Measurements from ENCODE around the gene DOCK10.

DOCK10 gene

DNA sequence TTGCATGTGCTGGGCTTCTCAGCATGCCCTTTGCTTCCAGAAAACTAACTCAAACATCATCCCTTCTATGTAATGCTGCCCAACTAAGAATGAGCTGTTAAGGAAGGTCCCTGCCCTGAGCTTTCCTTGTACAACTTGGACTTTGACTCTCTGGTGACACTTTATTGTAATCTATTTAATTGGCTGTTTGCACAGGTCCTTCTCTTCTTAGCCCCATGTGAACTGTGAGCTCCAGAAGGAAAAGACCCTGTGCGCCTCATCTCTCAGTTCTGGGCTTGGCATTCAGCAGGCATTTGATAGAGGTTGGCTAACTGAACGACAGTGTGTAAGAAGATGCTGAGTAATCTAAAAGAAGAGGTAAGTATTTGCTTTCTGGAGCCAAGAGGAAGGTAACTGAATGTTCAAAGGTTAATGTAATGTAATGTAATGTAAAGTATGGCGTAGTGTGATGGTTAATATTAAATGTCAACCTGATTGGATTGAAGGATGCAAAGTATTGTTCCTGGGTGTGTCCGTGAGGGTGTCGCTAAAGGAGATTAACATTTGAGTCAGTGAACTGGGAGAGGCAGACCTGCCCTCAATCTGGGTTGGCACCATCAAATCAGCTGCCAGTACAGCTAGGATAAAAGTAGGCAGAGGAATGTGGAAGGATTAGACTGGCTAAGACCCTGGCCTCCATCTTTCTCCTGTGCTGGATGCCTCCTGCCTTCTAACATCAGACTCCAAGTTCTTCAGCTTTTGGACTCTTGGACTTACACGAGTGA is 265.3 kb downstream of the DOCK10 start:
- DNase-seq (ENCODE audit: low read depth) = no peak

DNA sequence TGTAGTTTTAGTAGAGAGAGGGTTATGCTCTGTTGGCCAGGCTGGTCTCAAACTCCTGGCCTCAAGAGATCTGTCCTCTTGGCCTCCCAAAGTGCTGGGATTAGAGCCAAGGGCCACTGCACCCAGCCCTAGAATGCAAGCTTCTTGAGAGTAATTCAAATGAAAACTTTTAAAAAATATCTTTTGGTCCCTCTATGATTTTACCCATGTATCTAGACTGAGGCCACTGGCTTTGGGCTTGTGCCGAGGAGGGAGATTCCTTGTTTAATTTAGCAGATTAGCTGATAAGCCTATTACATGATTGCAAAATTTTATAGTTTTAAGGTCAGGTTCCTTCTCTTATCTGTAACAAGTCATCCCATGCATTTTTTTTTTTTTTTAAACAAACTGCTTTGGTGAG is 266.6 kb downstream of the DOCK10 start:
- DNase-seq (ENCODE audit: low read depth) = no peak

DNA sequence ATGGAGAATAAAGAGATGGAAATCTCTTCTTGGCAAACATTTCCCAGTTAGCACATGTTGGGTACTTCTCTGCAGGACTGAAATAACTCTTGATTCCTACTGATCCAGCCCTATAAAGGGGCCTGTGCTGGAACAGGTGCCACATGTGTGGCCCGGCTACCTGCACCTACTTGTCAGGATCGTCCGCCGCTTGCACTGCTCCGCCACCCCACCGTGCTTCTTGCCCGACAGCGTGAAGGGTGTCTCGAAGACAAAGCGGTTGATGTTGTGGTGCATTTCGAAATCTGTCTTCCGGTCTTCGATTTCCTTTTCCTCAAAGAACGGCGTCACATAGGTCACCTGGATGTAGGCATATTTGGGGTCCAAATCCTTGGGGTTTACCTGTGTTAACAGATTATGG is 267.5 kb downstream of the DOCK10 start:
- DNase-seq (ENCODE audit: low read depth) = no peak

DNA sequence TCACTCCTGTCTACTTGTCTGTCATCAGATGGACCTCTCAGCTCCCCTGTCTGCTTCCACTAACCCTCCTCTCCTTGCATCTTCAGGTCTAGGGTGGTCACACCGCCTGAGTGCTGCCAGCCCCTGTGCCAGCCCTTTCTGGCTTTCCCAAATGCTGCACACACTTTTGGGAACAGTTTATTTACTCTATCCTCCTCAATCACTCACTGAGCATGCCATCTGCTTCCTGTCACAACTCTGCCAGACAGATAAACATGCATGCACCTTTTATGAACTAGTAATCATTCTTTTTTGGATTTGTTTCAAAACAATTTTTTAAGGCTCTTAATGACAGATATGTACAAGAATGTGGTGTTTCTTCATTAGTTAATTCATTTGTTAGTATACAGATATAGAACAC is 269.8 kb downstream of the DOCK10 start:
- no peak for DNase-seq (ENCODE audit: low read depth)

DNA sequence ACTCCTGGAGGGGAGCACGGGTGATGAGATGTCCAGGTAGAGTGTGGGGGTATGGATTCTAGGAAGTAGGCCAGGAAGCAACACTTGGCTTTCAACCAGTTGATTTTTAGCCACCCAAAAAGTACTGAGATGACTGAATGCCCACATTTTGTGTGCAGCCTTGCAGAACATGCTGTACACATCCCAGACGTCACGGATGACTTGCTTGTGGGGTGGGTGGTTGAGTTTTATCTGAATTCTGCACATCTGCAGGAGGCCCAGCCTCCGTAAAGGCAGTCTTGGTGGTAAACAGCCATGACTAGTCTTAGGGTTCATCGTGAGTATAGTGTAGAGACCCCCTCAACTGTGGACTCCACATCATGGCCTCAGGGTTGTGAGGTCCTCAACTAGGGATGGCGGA is 272.8 kb downstream of the DOCK10 start:
- DNase-seq (ENCODE audit: low read depth) = no peak

DNA sequence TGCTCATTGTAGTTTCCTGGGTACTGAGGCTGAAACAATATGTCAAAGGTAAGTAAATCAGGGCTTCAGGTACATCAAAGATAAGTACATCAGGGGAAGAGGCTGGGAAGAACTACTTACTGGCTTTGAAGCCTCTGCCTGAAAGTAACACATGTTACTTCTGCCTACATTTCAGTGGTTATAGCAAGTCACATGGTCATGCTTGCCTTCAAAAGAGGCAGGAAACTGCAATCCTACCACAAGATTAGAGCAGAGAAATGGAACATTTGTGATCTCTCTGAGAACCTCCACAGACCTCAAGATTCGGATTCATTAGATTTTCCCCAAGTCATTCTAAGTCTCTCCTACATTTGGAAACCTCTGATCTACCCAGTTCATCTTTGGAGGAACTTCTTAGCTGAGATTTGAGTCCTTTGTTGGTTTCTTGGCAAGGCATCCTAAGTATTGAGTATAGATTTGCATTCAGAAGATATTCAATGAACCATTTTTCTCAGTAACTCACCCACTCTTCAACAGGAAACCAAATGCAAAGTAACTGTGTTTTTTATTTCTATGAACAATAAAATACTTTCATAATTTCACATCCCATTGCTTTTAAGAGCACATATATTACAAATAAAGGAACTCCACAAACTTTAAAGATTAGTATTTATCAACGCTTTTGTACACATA is 277.6 kb downstream of the DOCK10 start:
- DNase-seq (ENCODE audit: low read depth) = no peak

DNA sequence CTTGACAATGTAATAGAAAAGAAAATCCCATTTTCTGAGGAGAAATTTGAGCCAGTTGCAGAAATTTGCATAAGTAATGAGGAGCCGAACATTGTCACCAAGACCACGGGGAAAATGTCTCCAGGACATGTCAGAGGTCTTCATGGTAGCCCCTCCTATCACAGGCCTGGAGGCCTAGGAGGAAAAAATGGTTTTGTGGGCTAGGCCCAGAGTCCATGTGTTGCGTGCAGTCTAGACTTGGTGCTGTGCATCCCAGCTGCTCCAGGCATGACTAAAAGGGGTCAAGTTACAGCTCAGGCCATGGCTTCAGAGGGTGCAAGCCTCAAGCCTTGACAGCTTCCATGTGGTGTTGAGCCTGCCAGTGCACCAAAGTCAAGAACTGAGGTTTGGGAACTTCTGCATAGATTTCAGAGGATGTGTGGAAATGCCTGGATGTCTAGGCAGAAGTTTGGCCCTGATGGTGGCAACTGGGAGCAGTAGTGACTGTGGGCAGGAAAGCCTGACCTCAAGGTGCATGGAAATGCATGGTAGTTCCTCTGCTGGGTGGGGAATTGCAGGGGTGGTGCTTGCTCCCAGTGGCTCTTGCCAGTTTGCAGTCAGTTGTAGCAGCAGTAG is 284.2 kb downstream of the DOCK10 start:
- DNase-seq (ENCODE audit: low read depth) = no peak

DNA sequence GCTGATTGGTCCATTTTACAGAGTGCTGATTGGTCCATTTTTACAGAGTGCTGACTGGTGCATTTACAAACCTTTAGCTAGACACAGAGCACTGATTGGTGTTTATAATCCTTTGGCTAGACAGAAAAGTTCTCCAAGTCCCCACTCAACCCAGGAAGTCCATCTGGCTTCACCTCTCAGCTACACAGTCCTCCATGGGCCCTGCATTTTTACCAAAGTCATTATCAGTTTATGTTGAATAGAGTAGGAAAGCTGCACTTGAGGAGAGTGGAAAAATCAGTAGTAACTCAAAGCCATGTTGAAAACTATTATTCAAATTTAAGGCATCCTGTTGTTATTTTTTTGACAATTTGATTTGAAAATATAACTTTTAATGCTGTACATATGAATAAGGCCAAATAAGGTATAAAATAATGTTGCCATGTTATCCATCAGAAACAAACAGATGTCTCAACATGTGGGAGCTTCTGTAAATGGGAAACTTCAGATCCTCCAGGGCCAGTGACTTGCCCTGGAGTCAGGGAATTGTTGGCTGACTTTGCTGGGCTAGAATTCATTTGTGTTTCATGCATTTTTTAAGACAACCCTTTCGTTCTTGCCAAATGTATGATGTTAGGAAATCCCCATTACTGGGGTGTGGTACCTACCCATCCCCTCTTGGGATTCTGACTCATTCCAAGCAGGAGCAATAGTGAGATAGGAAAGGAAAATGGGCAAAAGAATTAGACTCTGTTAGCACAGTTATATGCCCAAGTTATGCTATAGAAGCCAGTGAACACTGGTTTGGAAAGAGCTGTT is 288.3 kb downstream of the DOCK10 start:
- no peak for DNase-seq (ENCODE audit: low read depth)

DNA sequence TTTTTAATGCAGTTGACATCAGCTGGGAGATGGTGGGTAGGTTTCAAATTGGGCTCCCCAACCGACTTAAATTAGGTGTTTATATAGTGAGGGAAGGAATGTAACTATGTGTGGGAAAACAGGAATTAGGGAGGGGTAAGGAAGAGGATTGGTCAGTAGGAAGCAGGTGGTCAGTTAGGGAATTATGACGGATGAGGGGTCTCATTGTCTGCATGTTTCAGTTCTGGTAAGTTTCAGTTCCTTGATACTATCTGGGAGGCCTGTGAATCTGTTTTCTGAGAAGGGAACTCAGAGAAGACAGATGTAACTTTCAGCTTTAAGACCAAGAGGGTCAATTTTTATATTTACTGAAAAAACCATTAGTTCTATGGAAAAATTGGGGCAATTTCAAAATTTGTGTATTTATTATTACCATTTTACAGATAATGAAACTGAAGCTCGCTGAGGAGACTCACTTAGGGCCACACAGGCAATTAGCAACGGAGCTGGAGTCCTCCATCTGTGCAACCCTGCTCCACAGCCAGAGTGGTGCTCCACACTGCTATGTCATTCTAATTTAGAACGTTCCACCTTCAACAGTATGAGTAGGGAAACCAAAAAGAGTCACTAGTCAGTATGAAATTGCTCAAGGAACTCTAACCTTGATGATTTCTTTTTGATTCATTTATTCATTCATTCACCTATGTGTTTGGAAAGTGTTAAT is 290.1 kb downstream of the DOCK10 start:
- no peak for DNase-seq (ENCODE audit: low read depth)

DNA sequence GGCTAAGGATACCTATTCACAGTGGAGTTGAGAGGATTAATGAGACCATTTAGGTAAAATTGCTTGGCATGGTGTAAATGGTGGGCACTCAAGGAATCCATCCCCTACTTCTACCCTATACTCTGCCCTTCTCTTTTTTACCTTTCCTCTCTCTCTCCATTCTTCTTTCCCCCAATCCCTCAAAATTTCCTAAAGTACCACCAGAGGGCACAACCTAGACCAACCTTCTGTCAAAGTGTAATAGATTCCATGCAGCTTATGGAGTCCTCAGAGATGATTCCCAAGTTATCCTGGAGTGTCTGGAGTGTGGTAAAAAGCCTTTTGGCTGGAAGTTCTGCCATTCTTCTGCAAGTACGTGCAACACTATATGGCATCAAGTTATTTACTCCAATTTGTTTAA is 293.1 kb downstream of the DOCK10 start:
- DNase-seq (ENCODE audit: low read depth) = no peak

DNA sequence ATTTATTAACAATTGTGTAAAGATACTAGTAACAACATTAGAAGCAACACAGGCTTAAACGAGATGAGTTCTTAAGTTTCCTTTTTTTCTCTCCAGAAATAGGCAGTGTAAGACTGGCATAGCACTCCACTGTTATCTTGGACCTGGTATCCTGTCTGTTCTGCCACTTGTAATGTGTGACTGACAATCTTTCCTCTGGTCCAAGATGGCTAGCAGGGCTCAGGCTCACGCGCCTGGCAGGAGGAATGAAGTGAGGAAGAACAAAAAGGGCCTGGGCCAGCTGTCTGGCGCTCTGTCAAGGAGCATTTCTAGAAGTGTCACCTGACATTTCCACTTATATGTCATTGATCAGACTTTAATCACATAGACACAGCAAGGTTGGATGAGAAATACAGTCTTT is 294.5 kb downstream of the DOCK10 start:
- DNase-seq (ENCODE audit: low read depth) = no peak

DNA sequence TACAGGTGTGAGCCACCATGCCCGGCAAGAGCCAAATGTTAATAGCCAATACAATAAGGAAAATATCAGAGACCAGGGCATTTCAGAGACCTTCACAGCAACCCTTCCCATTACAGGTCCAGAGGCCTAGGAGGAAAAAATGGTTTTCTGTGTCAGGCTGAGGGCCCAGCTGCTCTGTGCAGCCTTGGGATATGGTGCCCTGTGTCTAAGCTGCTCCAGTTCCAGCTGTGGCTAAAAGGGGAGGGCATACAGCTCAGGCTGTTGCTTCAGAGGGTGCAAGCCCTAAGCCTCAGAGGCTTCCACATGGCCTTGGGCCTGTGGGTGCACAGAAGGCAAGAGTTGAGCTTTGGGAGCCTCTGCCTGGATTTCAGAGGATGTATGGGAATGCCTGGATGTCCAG is 306.0 kb downstream of the DOCK10 start:
- no peak for DNase-seq (ENCODE audit: low read depth)

DNA sequence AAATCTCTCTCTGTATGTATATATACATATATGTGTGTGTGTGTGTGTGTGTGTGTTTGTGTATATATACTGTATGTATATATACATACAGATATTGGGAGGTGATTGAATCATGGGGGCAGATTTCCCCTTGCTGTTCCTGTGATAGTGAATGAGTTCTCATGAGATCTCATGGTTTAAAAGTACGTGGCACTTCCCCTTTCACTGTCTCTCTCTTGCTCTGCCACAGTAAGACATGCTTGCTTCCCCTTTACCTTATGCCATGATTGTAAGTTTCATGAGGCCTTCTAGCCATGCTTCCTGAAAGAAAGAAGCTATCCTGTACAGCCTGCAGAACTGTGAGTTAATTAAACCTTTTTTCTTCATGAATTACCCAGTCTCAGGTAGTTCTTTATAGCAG is 307.3 kb downstream of the DOCK10 start:
- DNase-seq (ENCODE audit: low read depth) = no peak

DNA sequence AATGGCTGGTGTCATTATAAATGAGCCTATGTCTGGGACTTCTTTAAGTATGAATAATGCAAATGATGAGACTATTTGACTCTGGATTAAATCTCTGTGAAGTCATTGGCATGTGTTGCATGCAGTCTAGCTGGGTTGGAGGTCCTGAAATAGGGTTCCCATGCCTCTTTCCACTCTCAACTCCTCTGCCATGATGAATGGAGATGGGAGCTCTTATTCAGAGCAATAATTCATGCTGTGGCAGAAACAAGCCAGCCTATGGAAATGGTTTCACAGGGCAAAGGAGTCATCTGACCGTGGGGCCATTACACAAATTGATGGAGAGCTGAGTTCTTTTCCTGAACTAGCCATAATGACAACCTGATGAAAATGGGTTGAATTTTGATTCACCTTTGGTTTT is 310.6 kb downstream of the DOCK10 start:
- no peak for DNase-seq (ENCODE audit: low read depth)

DNA sequence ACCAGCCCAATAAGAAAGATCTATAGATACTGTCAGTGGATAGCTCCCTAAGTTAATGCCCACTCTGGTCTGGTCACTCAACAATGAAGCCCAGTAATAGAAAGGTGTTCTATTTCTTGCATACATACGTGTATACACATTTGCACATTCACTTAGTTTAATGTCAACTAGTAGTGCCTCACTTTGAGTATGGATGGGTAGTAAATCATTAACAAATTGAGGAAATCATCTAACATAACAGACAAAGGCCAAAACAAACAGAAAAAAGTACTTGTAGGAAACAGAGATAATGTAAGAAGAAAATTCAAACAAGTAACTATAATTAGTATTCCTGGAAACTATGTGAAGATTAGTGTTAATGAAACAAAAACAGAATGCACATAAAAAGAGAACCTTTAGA is 312.8 kb downstream of the DOCK10 start:
- no peak for DNase-seq (ENCODE audit: low read depth)

DNA sequence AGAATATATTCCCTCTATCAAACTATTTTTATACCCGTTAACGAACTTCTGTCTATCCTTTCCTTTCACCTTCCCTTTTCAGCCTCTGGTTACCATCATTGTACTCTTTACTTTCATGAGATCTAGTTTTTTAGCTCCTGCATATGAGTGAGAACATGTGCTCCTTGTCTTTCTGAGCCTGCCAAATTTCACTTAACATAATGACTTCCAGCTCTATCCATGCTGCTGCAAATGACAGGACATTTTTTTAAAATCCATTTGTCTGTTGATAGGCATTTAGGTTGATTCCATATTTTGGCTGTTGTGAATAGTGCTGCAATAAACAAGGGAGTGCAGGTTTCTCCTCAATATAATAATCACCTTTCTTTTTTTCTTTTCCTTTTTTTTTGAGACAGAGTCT is 317.9 kb downstream of the DOCK10 start:
- no peak for DNase-seq (ENCODE audit: low read depth)

DNA sequence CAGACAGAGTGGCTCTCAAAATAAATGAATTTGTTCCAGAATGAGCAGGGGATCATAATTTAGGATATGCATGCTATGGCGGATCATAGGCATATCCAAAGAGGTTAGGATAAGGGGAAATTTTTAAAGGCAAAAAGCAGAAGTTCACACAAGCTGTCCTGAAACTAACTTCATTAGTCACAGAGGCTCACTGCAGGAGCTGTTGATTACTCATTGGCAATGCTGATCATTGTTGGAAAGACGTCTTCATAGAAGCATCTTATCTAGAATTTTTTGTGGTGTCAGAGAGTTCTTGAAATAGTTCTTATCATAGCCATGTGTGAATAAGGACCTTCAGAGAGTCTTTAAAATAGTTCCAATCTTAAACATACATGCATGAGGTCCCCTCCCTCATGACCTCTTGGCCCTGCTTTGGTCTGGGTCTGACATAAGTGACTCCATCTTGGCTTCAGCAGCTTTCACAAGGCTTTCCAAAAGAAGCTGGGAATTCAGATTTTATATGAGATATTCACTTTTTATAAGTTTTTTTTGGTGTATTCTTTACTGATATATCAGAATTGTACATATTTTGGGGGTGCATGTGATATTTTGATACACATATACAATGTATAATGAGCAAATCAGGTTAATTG is 318.6 kb downstream of the DOCK10 start:
- no peak for DNase-seq (ENCODE audit: low read depth)

DNA sequence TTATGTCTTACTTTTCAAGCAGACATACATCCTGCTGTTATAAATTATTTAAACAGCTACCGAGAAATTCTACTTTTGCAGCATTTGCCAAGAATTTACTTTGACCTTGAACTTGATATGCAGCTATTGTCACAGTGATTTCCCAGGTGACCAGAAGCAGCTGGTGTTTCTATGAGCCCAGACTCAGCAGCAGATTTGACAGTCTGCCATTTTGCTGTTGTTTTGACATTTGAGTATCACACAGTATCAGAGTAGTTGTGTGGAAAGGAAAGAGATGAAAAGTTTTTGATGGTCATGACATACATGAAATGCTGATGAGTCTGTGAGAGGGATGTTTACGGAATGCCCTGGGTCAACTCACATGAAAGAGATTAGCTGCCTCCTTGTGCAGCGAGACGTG is 319.5 kb downstream of the DOCK10 start:
- DNase-seq (ENCODE audit: low read depth) = no peak

DNA sequence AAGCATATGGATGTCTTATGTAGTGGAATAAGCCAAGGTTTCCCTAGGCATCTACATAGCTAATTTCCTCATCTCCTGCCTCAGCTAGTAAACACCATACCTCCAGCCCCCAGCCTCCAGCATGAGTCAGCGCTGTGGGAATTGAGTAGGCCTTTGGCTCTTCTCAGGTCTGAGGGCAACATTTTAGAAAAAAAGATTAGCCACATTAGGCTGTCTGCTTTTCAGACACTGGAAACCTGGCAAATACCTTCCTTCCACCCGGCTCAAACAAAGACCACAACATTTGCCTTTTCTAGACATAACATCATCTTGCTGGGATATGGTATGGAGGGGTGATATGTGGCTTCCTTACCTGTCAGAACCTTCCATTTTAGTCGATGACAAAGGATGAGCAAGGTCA is 320.0 kb downstream of the DOCK10 start:
- DNase-seq (ENCODE audit: low read depth) = no peak

DNA sequence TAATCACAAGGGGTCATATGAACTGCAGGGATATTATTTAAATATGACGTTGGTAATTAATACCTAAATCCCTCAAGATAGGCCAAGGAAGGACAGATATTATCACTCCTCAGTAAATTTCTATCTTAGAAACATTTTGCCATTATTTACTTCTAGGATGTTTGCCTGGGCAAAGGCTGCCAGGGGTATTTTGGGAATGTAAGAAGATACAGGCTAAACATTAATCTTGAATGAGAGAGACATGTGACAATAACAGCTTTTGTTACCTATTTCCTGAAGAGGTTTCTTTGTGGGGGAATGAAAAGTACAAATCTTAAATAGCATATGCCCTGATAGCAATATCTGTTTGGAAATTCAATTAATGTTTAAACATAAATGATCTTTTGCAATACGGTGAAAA is 325.3 kb downstream of the DOCK10 start:
- DNase-seq (ENCODE audit: low read depth) = no peak

DNA sequence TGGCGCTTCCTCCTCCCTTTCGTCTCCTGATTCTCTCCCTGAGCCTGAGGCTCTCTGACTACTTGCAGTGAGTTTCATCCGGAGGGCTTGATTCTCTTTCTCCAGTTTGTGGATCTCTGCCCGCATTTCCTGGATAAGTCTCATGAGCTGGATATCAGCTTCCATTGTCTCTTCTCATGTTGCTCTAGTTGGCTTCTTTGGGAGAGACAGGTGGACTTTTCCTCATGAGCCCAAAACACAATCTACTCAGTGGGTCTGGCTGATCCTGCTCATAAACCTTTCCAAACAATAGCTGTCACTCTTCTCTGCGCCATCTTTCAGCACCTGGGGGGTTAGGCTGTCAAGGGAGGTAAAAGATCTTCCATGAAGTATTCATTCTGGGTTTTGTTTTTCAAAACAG is 326.1 kb downstream of the DOCK10 start, which contains the start of gene CCDC195:
Gene CCDC195, minus strand, starts transcription at position 165 of the 400 bp plus-strand sequence. Its CDS starts 0 bp downstream, at position 165.
- no peak for DNase-seq (ENCODE audit: low read depth)
